Measurements from ENCODE around the gene ZNF625.

Gene ZNF625

GRCh38 chr19:12156223-12157058, at the start of gene ZNF625:
ZNF625 (minus strand) TSS chr19:12156734; CDS start chr19:12156558, 176 bp downstream.
- DNase-seq (ENCODE audit: low read depth in 1 of 2, low spot score in 1 of 2): no peak

- no peak for DNase-seq (ENCODE audit: low read depth in 1 of 2, low spot score in 1 of 2)
Observed at GRCh38 chr19:12205296-12205695, 48.8 kb upstream of the ZNF625 start.

- DNase-seq (ENCODE audit: low read depth in 1 of 2, low spot score in 1 of 2): peak; percentile 7 to 40
Observed at GRCh38 chr19:12202250-12202649, 45.7 kb upstream of the ZNF625 start.

GRCh38 chr19:12199757-12200419, 43.4 kb upstream of the ZNF625 start:
- DNase-seq (ENCODE audit: low read depth in 1 of 2, low spot score in 1 of 2): no peak

- no peak for DNase-seq (ENCODE audit: low read depth in 1 of 2, low spot score in 1 of 2)
Observed at GRCh38 chr19:12198136-12198535, 41.6 kb upstream of the ZNF625 start.

GRCh38 chr19:12194827-12195731, 38.5 kb upstream of the ZNF625 start:
- peak; percentile 11 to 30 for DNase-seq (ENCODE audit: low read depth in 1 of 2, low spot score in 1 of 2)

DNA sequence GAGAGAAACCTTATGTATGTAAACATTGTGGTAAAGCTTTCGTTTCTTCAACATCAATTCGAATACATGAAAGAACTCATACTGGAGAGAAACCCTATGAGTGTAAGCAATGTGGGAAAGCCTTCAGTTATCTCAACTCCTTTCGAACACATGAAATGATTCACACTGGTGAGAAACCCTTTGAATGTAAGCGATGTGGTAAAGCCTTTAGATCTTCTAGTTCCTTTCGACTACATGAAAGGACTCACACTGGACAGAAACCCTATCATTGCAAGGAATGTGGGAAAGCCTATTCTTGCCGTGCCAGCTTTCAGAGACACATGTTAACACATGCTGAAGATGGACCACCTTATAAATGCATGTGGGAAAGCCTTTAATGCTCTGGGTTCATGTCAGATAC, 31.1 kb upstream of the ZNF625 start:
- DNase-seq (ENCODE audit: low read depth in 1 of 2, low spot score in 1 of 2): no peak

DNA sequence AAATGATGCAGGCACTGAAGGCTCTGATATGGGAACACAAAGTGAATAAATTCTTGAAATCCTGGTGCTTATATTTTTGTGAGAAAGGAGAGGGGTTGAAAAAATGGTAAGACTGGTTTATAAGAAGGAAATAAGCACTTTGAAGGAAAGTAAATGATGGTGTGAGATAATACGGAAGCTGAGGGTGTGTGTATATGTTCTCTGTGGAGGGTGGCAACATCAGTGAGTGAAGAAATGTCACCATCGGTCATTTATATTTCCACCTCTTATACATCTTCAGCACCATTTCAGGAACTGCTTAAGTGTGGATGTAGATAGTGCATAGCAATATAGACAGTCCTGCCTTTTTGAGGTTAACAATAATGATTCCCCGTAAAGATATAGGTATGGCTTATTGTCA, 23.8 kb upstream of the ZNF625 start:
- DNase-seq (ENCODE audit: low read depth in 1 of 2, low spot score in 1 of 2): no peak

DNA sequence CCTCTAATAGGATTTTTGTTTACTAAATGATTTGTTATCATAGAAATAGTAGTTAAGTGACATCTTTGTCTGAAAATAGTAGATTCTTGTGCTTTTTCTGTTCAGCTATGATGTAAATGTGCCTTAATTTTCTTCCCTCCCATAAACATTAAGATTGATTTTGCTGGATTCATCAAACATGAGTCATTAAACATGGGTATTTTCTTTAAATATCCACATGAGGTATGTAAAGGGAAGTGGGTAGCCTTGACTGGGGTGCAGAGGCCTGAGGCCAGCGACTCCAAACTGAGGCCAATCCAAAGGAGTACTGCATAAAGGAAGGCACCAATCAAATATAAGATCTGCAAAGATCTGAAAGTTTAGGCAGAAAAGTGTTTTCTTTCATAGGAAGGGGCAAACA, 10.1 kb upstream of the ZNF625 start:
- no peak for DNase-seq (ENCODE audit: low read depth in 1 of 2, low spot score in 1 of 2)

- DNase-seq (ENCODE audit: low read depth in 1 of 2, low spot score in 1 of 2): no peak
Observed at GRCh38 chr19:12163826-12164225, 7.3 kb upstream of the ZNF625 start.

GRCh38 chr19:12162882-12163806, 6.6 kb upstream of the ZNF625 start, which contains the start of gene ZNF136:
ZNF136 (plus strand) TSS chr19:12163096; CDS start chr19:12163204, 108 bp downstream.
- DNase-seq (ENCODE audit: low read depth in 1 of 2, low spot score in 1 of 2): peak; percentile 79 to 81

GRCh38 chr19:12162513-12162881, 6.0 kb upstream of the ZNF625 start:
- DNase-seq (ENCODE audit: low read depth in 1 of 2, low spot score in 1 of 2): no peak

GRCh38 chr19:12159773-12160414, 3.4 kb upstream of the ZNF625 start:
- no peak for DNase-seq (ENCODE audit: low read depth in 1 of 2, low spot score in 1 of 2)

GRCh38 chr19:12155324-12155860, 1.1 kb downstream of the ZNF625 start:
- DNase-seq (ENCODE audit: low read depth in 1 of 2, low spot score in 1 of 2): no peak

GRCh38 chr19:12145348-12145747, 11.2 kb downstream of the ZNF625 start:
- no peak for DNase-seq (ENCODE audit: low read depth in 1 of 2, low spot score in 1 of 2)

- no peak for DNase-seq (ENCODE audit: low read depth in 1 of 2, low spot score in 1 of 2)
Observed at GRCh38 chr19:12141405-12141736, 15.2 kb downstream of the ZNF625 start.

DNA sequence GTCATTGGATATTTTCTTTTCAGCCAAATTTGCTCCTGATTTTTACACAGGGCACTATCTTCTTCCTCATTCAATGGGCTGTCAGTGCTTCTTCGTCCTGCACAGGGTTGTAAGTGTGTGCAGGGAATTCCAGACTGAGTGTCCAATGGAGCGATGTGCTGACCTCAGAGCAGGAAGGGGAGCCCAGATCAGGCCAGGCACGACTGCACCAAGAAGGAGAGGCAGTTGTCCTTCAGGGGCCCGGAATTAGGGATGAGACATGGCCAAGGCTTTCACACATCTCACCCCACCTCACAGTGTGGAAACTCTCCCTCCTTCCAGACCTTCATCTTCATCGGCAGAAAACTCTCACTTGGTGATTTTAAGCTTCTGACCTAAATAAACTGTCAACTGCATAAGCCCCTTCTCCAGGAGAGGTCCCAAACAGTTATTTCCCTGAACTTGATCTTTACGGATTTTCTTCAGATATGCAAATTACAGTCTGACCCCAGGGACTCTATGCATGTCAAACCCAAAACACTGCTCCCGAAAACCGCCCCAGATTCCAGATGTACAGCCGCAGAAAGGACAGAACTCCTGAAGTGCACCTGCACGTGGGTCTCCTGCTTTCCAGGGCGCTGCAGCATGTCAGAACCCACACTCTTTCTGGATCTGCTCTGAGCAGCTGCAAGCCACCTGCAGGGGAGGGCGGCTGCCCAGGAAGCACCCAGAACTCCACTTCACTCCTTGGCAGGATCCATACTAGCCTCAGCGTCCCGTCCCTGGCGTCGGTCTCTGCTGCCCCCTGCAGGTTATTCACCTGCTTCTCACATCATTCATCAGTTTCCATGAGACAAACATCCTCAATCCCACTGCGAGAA, 15.8 kb downstream of the ZNF625 start:
- peak; percentile 71 to 73 for DNase-seq (ENCODE audit: low read depth in 1 of 2, low spot score in 1 of 2)

GRCh38 chr19:12139885-12140544, 16.5 kb downstream of the ZNF625 start, which contains the start of gene ZNF20:
ZNF20 (minus strand) TSS chr19:12140350; CDS start chr19:12140182, 168 bp downstream.
- DNase-seq (ENCODE audit: low read depth in 1 of 2, low spot score in 1 of 2): peak; percentile 70 to 76
